ENCODE measurements around the gene DRGX. TPM values are rescaled to one million over a fixed set of nuclear protein-coding genes. Genes with fewer than 3 reads are reported as not detected.

The DRGX gene
- total RNA-seq, 4 donors from 2014 or later, result not detected

GRCh38 chr10:49333192-49333591 lies 62.7 kb downstream of the DRGX start:
- Histone ChIP-seq H3K27me3 (no peaks in the 10 kb centered on the region), H3K27ac (no peak overlapping the region), H3K4me1 (no peaks in the 10 kb centered on the region), H3K36me3 (no peaks in the 10 kb centered on the region), H3K9me3 (no peaks in the 10 kb centered on the region), H3K4me3 (replicated peaks in 1 of 3) (no peak overlapping the region)
- intact Hi-C loops (cut with DNase I), result no loop called here
- no peak for DNase-seq
- WGBS, 2 donors, result 86 to 88% methylated on average over 6 of the region's 6 CpGs
- TF ChIP-seq CTCF (IDR thresholded peaks at IDR 0.05) (no peak), POLR2A (IDR thresholded peaks at IDR 0.05) (no peak)

- DNase-seq, result no peak
- TF ChIP-seq POLR2A (IDR thresholded peaks at IDR 0.05), result no peak
- no peak for TF ChIP-seq CTCF (IDR thresholded peaks at IDR 0.05)
- no peak overlapping the region for H3K27ac ChIP-seq
- H3K36me3 ChIP-seq, result no peaks in the 10 kb centered on the region
- no peaks in the 10 kb centered on the region for H3K9me3 ChIP-seq
- WGBS, 2 donors, result 92% methylated on average over 6 of the region's 6 CpGs
- no peaks in the 10 kb centered on the region for H3K4me1 ChIP-seq
- no peak overlapping the region for H3K4me3 ChIP-seq (replicated peaks in 1 of 3)
- intact Hi-C loops (cut with DNase I), result no loop called here
- H3K27me3 ChIP-seq, result no peaks in the 10 kb centered on the region
Observed at GRCh38 chr10:49332768-49333167, 63.1 kb downstream of the DRGX start.

DNA sequence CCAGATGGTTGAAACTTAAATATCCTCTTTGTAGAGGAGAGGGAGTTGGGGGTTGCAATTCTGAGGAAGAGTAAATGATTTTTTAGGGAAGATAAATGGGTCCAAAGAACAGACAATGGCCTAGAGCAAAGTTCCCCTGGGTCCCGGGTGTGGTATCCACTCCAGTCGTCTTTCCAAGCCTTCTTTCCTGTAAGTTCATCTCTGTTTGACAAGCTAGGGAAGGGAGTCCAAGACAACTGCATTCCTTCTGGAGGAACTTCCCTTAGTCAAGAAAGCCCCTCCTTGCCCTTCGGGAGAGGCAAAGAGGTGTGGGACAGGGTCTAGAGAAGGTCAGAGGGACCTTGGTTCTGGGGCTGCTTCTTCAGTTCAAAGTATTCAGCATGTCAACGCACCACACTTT lies 63.6 kb downstream of the DRGX start:
- no peak for TF ChIP-seq POLR2A (IDR thresholded peaks at IDR 0.05)
- no peak for TF ChIP-seq CTCF (IDR thresholded peaks at IDR 0.05)
- Histone ChIP-seq H3K4me1 (no peaks in the 10 kb centered on the region), H3K4me3 (replicated peaks in 1 of 3) (no peak overlapping the region), H3K36me3 (no peaks in the 10 kb centered on the region), H3K9me3 (no peaks in the 10 kb centered on the region), H3K27ac (no peak overlapping the region), H3K27me3 (no peaks in the 10 kb centered on the region)
- WGBS, 2 donors, result 81 to 82% methylated on average over 4 of the region's 4 CpGs
- DNase-seq, result no peak
- intact Hi-C loops (cut with DNase I), result no loop called here

DNA sequence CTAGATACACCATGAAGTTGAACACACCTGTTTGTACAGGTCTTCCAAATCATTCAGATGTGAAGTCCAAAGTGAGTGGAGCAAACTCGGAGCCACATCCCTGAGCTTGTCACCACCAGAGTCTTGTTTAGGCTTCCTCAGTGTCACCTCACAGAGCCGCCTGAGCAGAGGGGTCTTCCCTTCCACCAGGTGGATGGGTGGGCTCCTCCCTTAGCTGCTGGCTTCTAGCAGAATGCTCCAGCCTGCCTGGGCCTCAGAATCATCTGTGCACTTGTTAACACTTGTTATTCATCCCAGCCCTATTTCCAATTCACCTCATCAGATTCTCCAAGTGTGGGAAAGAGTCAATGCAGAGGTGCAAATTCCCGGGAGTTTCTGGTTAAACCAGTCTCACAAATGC lies 64.5 kb downstream of the DRGX start:
- no peak for DNase-seq
- Histone ChIP-seq H3K4me3 (replicated peaks in 1 of 3) (no peak overlapping the region), H3K36me3 (no peaks in the 10 kb centered on the region), H3K27me3 (no peaks in the 10 kb centered on the region), H3K4me1 (no peaks in the 10 kb centered on the region), H3K27ac (no peak overlapping the region), H3K9me3 (no peaks in the 10 kb centered on the region)
- intact Hi-C loops (cut with DNase I), result no loop called here
- no peak for TF ChIP-seq POLR2A (IDR thresholded peaks at IDR 0.05)
- no peak for TF ChIP-seq CTCF (IDR thresholded peaks at IDR 0.05)
- 63 to 67% methylated on average over 3 of the region's 3 CpGs for WGBS, 2 donors

GRCh38 chr10:49330127-49330665 lies 65.7 kb downstream of the DRGX start:
- H3K27ac ChIP-seq, result no peak overlapping the region
- intact Hi-C loops (cut with DNase I), result no loop called here
- no peak for DNase-seq
- WGBS, 2 donors, result 90 to 93% methylated on average over 4 to 5 of the region's 5 CpGs
- no peaks in the 10 kb centered on the region for H3K4me1 ChIP-seq
- no peak overlapping the region for H3K4me3 ChIP-seq (replicated peaks in 1 of 3)
- TF ChIP-seq POLR2A (IDR thresholded peaks at IDR 0.05) (no peak), CTCF (IDR thresholded peaks at IDR 0.05) (no peak)
- no peaks in the 10 kb centered on the region for H3K27me3 ChIP-seq
- H3K36me3 ChIP-seq, result no peaks in the 10 kb centered on the region
- H3K9me3 ChIP-seq, result no peaks in the 10 kb centered on the region
